Embryonic facial prominence (tissue), 1 donor: Measurements from ENCODE around the gene POFUT2.

Source experiments
- DNase-seq: peaks from one replicate; pipeline ENCODE4 v3.0.0-alpha.2; 2016; ENCODE audit errors: extremely low spot score

POFUT2 gene

DNA sequence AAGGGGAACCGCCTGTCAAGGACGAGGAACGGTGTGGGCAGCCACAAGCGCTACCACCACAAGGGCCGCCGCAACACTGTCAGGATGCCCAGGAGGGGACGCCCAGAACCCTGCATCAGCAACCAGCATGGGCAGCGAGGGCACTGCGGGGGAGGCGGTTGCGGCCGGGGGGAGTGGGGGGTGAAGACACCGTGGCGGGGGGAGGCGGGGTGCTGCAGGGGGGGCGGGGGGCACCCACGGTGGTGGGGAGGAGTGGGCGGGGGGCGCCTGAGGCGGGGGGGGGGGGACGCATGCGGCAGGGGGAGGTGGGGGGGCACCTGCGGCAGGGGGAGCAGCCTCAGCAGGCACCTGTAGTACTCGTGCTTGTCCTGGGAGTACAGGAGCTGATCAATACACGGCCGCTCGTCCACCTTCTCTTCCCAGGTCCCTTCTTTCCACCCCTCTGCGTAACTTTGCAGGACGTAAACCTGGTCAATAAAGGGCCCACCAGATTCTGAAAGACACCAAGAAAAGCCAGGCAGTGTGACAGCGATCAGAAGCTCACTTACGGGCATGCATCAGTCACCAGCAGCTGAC, 4.6 kb downstream of the POFUT2 start:
- no peak for DNase-seq

- DNase-seq: no peak
These were observed 5.2 kb downstream of the POFUT2 start for GRCh38 chr21:45282283-45283034.

GRCh38 chr21:45281411-45282282, 6.0 kb downstream of the POFUT2 start:
- DNase-seq: no peak

GRCh38 chr21:45280969-45281368, 6.7 kb downstream of the POFUT2 start:
- no peak for DNase-seq

DNA sequence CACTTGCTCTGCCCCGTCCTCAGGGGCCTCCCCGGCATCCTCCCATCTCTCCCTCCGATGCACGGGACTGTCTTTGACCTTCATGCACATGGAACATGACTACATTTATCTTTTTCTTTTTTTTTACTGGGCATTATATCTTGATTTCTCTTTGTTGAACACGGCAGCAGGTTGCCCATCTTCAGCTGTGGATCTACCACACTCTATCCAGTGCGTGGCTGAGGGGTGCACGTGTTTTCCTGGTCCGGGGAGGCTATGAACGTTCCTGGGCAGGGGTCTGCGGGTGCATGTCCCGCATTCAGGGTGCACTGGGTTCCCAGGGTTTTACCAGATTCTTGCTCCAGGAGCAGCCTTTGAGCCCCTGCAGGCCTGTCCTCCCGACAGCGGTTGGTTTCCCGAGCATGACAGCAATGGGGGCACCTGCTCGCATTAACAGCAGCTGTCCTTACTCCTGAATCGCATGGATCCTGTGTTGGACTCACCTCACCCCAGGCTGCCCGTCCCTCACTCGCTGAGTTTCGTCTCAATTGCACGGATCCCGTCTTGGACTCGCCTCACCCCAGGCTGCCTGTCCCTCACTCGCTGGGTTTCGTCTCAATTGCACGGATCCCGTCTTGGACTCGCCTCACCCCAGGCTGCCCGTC, 7.4 kb downstream of the POFUT2 start:
- DNase-seq: no peak

- no peak for DNase-seq
These were observed 8.1 kb downstream of the POFUT2 start for GRCh38 chr21:45279446-45280177.

DNA sequence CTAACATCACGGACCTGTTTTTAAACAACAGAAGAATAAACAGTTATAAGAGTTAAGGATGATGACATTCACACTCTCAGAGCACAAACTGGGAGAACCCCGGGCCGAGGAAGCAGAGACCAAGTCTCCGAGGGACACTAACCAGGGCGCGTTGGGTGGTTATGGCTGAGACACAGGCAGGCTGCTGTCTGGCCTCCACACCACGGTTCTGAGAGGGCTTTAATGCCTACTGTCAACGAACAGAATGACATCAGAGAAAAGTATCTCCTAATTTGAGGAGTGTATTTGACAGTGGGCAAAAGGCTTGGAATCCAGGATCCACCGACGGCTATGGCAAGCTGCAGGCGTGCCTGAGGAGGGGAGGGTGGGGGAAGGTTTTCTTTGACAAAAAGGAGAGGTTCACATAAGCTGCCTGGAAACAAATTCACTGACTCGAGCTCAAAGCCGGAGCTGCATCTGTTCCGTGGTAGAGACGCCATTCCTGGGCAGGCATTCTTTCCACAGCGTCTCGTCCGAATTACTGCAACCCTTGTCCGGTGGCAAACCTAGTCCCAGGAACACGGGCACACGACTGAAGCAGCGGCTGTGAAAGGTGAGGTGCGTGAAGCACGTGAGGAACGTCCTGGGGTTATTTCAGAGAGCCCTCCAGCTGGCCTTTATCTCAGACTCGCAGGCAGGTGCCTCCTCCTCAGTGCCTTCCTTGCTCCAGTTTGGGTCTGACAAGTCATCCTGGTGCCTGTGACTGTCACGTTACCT, 9.4 kb downstream of the POFUT2 start:
- no peak for DNase-seq

DNA sequence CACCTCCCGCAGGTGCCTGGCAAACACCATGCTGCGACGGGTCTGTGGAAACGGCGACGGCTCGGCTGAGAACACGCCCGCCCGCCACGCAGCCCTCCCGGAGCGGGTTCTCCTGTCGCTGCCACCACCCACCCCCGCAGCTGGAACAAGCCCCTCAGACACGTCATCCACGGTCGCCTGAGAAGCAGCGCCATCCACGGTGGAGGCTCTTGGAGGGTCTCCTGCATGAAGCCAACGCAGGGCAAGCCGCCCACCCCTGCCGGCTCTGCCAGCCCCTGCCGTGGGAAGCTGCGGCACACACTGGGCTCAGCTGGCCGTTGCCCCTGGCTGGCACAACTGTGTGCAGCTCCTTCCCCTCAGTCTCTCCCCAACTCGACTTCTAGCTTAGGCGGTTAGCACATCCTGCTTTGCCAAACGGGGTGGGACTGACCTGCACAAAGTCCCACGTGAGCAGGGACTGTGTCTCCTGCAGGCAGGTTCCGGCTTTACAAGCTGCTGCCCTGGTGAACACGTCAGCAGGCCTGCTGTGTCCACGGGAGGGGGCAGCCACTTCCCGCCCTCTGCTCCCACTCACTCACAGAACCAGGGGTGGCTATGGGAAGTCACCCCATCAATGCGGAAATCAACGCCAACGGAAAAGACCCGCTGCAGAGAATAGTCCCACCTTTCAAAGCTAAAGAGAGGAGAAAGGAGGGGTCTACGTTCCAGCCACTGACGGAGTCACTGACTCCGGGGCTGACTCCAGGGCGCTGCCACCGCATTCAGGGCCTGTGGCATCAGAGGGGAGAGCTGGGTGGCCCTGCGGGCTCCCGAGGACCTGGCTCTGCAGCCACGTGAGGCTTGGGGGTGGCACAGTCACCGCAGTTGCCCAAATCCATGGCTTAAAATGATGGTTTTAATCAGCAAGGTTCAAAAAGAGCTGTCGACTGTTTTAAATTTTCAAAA, 10.3 kb downstream of the POFUT2 start:
- no peak for DNase-seq

GRCh38 chr21:45276596-45276995, 11.1 kb downstream of the POFUT2 start:
- no peak for DNase-seq

GRCh38 chr21:45270306-45270821, 17.3 kb downstream of the POFUT2 start:
- DNase-seq: no peak

DNA sequence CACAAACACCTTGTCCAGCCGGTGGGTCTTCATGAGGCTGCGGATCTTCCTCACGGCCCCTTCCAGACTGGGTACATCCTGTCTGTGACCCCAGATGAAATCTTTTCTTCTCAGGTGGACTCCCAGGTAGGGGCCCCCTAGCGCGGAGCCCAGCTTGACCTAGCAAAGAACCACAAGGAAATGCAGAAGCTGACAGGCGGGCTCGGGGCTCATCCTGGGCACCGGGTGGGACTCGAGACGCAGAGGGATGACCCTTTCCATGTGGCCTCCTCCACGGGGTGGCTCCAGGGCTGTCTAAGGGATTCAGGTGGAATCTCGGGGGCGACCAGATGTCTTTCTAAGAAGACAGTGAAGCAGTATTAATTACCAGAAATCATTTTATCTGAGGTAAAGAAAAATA, 17.8 kb downstream of the POFUT2 start:
- no peak for DNase-seq

DNA sequence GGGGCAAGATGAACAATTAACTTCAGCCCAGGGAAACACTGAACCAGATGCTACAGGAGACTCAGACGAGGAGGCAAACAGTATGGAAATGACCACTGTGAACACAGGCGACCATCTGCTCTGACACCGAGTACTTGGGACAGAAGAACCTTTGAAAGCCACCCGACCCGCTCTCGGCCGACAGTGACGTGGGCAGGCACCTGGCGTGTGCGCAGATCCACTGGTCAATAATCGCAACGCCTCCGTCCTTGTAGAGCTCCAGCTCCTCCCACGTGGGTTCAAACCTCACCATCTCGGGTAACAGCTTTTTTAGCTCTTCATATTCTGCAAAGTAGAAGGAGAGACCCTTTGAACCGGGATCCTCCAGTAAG, 20.3 kb downstream of the POFUT2 start:
- no peak for DNase-seq

- no peak for DNase-seq
These were observed 20.9 kb downstream of the POFUT2 start for GRCh38 chr21:45266518-45267389.

GRCh38 chr21:45265721-45266517, 21.8 kb downstream of the POFUT2 start:
- no peak for DNase-seq

DNA sequence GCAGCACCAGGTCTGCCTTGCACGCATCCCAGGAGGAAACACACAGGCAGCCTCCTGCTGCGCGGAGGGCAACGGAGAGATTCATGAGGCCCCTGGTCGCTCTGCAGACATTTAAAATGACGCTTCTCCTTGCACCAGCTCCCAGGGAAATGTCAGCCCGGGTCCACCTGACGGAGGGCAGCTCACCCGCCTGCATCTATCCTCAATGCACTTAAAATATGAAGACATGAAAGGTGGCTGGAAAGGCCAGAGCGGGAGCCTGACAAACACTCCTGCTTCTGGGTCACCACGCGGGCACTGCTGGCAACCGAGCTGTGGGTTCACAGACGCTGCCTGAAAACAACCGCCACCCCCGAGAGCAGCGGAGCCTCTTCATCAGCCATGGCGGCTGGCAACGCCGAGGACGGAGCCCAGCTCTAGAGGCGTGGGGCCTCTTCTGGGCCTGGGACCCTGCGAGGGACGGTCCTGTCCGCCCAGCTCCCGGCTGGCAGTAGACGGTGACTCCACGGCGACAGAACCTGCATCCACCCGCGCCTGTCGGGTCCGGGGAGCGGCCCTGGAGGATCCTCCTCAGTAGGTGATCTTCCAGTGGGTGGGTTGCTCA, 22.7 kb downstream of the POFUT2 start:
- DNase-seq: no peak

DNA sequence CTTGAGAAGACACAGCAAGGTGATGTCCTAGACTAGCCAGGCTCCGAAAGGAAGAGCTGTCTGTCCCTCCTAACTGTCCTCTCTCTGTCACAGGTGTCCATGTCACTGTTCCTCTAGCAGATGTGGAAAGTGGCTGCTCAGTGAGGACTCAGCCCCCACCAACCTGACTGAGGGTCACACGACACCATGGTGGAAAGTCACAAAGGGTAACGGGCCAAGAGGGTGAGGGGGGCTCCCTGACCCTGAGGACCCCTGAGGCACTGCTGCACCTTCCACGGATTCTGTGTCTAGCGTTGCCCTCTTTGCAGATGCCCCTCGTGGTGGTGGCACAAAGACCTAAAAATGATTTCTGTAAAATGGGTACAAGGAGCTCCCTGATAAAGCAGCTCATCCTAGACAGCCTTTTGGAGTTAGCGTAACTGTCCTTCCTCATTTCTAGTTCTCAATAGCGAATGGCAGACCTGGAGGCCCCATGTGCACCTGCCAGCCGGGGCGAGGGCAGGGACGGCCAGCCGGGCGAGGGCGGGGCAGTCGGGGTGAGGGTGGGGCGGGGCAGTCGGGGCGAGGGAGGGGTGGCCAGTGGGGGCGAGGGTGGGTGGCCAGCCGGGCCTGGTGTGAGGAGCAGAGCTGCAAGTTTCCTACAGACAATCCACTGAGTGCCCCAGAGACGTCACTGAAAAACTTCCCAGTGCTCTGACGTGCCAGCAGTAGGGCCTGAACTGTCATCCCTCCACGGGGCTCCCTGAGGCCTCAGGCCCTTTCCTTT, 23.4 kb downstream of the POFUT2 start:
- no peak for DNase-seq
